SIG-M5 treated with dmso at 0.1 percent for 504 hours (cell line): ENCODE data around the gene LAMC2.

Experiments
- DNase-seq: peaks from one replicate; lab custom pipeline; 2025; ENCODE audit not compliant: unreplicated experiment; lab: John Stamatoyannopoulos, UW

The LAMC2 gene

DNA sequence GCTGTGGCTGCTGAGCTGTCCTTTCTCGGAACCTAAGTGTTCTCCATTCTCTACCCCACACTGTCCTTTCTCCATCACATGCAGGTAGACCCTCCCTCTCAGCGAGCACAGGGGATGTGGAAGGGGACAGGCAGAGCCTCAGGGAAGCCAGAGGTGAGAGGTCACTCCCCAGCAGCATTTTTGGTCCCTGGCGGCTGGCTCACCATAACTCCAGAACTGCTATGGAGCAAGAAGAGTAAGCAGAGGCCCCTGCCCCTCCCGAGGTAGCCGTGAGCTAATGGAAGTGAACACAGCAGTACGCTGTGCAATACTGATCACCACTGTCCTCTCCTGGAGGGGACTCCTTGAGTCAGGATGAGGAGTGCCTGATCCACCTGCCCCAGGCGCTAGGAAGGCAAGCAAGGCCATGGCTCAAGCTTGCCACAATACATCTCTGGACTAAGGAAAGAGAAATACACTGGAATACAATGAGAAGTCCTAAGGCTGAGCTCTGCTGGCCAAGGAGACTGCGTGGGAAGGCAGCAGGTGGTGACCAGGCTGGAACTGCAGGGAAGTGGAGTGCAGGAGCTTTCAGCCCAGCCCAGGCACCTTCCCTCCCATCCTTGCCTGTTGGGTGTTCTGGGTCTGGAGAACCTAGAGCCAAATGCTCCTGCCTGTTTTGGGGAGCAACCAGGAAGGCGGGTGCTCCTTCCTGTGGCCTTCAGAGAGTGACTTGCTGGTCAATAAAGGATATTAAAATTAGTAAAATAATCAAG is 96.2 kb downstream of the LAMC2 start:
- no peak for DNase-seq

DNA sequence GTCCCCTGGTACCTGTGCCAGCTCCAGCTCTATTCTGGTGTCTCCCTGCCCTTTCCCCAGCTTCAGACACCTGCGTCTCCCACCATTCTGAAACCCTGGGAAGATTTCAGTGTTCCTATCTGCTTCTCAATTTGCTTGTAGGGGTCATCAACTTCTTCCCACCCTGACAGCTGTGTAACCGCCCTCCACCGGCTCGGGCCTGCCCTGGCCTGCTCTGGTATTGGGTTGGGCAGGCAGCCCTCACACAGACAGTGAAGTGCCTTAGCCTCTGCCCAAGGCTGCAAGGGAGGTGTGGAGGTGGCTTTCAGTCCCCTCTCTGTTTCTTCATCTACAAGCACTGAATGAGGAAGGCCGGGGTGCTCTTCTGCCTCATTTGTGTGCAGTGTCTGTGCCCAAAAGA is 97.2 kb downstream of the LAMC2 start:
- no peak for DNase-seq

DNA sequence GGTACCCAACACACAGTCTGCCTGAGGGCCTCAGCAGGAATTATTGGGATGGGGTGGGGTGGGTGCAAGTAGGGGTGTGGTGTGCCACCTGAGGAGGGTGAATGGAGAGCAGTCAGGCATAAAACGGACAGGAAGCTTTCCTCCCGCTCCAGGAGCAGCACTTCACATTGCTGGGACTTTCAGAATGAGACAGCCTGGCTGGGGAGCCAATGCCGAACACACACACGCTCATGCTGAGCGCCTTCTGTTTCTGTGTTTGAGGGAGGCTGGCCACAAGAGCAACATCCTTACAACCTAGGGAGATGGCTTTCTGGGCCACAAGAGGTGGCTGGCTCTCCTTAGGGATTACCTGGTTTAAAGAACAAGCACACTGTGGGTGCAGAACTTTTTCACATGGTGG is 98.0 kb downstream of the LAMC2 start:
- DNase-seq, result no peak

DNA sequence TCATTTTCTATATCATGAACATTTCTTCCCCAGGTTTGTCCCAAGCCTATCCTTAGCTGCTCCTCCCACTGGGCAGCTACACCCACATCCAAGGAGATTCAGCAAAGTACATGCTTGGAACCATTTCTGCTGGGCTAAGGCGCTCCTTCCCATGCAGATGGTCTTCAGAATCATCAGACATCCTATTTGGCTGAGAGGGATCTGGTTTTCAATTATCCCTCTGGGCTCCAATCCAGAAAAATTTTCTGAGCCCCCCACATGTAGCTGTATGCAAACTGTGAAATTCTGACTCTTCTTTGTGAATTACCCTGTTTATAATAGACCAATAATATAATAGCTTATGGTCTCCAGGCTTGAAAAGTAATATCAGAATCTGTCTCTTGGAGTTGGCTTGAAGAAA is 99.2 kb downstream of the LAMC2 start:
- DNase-seq, result no peak

DNA sequence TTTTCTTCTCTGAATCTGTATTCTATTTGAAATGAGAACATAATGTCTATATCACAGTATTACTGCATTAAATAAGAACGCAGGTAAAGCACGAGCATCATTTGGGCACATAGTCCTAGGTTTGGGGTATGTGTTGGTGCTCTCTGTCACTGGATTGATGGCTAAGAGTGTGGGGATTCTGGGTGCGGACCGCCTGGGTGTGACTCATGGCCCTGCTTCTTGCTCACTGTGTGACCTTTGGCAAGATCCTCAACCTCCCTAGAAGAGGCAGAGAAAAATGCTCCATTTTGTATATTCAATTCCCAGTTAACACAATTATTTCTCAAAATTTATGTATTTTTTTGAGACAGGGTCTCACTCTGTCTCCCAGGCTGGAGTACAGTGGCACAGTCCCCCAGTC is 99.7 kb downstream of the LAMC2 start:
- no peak for DNase-seq

DNA sequence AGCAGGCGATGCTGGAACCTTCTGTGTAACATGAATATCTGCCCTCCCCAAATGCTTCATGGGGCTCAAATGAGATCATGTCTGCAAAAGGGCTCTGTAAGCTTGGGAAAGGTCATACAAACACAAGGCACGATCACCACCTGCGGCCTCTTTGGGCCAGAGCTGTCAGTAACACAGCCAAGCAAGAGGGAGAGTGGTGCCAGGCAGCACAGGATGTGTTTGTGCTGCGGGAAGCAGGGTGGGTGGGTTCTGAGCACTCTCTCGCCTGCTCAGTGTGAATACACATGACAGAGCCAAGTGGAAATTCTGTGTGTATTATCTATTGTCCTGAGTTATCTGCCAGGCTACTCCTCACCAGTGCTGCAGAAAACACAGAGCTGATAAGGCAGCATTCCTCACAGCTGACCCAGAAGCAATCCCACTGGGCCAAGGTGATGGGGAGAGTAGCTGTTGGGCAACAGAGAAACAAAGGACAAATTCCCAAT is 101.2 kb downstream of the LAMC2 start:
- no peak for DNase-seq

DNA sequence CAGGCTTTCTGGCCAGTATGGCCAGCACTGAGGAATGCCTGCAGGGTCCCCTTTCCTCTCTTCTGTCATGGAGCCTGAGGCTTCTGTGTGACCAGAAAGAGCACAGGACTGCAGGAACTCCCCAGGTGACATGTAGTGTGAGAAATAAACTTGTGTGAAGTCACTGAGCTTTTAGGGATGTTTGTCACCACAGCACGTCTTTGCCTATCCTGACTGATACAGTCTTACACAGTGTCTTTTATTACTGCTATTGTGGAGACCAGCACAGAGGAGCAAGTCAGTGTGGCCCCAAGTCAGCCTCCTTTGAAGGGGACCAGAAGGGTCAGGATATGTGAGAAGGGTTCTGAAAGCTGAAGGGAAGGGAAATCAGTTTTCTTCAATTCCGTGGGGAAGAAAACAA is 102.5 kb downstream of the LAMC2 start:
- no peak for DNase-seq

DNA sequence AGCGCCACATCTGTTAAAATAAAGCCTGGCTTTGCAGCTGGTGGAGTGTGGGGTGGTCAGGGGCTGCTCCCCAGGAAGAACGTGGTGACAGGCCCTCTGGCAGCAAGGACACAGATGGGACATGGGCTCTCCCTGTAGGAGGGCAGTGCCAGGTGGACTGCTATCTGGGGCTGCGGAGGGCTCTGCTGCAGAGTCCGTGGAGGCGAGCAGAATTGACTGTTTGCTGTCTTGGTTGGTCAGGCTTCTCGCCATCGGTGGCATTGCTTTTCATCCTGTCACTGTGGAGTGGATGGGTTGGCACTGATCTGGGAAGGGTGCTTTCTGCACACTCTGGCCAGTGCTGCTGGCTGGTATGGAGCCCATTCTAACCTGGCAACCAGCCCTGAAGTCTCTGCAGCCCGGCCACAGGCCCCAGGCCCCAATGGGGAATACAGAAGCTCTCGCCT is 103.0 kb downstream of the LAMC2 start:
- no peak for DNase-seq

DNA sequence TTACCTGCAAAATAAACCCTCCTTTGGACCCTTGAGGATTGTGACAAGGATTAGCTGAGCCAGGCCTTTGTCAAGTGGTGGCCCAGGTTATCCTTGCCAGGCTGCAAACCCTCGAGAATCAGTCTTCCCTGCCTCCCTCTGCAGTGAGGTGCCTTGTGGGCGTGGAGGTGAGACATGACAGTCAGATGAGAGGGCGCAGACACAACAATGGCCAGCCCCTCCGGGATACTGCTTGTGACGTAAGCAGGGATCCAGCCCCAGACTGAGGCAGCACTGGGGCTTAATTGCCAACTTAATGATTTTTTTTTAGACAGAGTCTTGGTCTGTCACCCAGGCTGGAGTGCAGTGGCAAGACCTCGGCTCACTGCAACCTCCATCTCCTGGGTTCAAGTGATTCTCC is 104.6 kb downstream of the LAMC2 start:
- no peak for DNase-seq

DNA sequence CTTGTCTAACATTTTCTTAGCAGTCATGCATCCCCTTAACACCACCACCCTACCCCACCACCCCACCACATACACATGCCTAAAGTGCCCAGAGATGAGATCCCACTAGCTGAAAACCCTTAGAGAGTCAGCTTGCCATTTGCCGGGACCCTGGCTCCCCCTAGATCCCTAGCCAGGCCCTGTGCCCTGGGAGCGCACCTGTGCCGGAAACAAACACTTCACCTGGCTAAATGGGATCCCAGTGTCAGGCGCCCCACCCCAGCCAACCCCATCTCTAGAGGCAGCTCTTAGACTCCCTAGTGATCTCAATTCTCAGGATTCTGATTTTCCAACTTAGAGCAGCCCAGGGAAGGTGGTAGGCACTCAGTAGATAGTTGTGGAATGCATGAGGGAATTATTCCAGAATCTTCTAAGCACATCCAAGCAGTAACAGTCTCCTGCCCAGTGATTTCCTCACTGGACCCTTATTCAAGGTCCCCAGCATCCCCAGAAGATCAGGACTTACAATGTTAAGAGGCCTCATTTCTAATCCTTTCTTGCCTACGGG is 105.2 kb downstream of the LAMC2 start:
- no peak for DNase-seq

DNA sequence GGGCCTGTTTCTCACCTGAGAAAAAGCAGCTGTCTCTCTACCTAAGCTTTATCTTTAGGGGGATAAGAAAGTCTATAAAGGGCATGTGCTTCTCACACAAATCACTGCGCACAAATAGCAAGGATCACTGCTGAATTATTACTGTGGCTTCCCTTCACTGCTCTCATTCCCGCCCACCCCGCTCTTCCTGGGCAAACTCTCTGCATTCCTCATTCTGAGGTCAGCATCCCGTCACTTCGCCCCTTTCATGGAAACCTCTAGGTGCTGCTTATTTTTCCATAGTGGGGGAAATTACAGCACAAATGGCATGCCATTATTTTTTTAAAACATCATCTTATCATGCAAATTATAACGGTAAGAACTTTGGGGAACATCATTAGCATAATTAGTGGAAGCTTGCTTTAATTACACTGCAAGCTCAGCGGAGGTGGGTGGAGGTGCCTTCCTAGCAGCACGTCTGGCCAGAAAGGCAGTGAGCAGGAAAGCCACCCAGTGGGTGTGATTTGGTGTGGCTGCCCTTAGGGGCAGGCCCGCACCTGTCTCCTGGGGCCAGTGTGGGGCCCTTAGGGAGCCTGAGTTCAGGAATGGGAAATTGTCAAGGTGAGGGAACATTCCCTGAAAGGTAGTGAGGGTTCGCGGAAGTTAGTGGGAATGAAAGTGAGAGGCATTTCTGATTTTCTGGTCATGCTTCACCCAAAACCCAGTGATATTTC is 105.9 kb downstream of the LAMC2 start:
- no peak for DNase-seq

DNA sequence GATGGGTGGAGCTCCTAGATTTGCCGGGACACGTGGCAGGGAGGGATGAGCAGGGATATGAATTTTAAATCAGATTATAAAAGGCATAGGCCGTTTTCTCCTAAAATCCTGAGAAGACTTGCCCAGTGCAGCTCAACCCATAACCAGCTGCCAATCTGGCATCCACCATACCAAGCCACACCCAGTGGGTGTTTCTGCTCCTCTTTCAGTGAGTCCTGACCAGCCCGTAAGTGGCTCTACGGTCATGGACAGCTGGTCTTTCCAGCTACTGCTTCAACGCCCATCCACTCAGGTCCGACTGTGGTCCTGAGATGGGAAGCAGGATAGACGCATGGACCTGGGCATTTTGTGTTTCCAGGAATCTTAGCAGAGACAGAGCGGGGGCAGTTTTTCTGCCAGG is 107.2 kb downstream of the LAMC2 start:
- no peak for DNase-seq

DNA sequence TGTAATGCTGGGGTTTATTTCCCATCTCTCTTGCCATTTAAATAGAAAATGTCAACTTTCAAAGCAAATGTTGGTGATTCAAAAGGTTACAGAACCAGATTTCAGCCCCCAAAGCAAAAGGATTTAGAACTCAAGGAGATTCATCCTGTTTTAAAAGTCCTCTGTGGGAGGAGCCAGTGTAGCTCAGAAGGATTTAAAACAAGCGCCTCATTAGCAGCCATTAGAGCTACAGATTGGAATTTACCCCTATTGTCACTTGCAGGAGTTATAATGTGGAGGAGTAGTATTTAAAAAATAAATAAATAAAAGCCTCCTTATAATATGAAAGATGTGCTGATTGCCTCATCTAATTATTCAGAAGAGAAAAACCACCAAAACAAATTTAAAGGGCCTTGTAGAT is 107.8 kb downstream of the LAMC2 start:
- DNase-seq, result no peak
